Hematopoietic multipotent progenitor cell treated with erythropoietin and hydrocortisone succinate and interleukin-3 and kit ligand, for 8 days (in vitro differentiated cells): ENCODE measurements around the gene MGLL.

Source experiments
- DNase-seq: peaks from one replicate; pipeline ENCODE4 v3.0.0-alpha.2; 2015

MGLL gene

DNA sequence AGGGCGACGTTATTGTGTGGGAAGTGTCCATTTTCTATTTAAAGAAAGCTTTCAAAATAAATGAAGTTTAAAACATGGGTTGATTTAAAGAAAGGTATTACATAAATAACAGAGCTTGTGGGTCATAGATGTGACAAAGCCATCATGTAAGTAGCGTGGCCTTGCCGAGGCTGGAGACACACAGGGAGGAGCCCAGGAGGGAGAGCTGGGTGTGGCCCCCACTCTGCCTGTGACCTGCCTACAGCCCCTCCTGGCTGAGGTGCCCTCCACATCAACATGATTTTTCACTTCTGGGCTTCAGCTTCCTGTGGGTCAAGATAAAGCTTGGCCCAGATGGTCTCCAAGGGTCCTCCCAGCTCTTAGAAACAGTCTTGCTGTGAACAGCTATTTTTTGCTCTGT, 12.5 kb upstream of the MGLL start:
- DNase-seq = no peak

DNA sequence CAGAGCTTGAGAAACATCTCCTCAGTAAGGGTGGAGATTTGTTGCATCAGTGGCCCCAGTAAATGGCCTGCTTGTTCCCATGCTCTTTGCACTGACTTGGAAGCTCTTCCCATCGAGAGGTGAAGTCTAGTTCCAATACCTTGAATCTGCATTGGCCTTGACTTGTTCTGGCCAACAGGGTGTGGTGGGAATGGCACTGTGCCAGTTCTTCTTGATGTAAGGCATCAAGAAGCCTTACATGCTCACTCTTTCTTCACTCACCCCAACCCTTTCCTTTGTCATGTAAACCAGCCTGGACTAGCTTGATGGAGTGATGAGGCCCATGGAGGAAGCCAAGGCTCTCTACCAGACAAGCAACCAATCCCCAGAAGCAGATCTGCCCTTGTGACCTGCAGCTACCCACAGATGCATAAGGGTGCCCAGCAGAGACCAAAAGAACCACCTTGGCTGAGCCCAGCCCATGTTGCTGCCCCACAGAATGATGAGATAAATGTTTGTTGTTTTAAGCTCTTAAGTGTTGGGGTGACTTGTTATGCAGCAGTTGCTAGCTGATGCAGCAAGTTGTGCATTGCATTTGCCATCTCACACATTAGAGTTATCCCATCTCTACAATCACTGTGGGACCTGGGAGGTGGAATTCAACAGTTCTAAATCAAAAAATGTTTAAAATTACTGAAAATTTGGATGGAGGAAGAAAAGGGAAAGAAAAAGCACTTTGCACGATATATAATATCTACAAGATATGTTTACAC, 11.1 kb upstream of the MGLL start:
- DNase-seq = peak; percentile 44

DNA sequence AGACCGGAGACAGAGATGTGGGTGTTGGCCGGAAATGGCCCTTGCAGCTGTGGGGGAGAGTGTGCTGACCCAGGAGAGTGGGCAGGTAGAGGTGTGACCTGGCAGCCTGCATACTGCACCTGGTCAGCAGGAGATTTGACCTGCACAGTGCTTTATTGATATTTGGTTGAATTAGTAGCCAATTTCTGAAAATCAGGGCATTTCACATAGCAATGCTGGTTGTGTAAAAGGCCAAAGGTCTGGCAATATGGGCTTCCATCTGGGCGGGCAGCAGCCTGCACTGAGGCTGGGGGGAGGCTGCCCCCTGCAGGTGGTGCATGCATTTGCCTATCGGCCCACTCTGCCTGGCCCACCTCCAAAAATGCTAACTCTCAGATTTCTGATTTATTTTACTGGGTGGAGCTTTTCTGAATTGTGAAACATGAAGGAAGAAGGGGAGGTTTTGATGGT, 9.4 kb upstream of the MGLL start:
- DNase-seq = peak; percentile 78

DNA sequence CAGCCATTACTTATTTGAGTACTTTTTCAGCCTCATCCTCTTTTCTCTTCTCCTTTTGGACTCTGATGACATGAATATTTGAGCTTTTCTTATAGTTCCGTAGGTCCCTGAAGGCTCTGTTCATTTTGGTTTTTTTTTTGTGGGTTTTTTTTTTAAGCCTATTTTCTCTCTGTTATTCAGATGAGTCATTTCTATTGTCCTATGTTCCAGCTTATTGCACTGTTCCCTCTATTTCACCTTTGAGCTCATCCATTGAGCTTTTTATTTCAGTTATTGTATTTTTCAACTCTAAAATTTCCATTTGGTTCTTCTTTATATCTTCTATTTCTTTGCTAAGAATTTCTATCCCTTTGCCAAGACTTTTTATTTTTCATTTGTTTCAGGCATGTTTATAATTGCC, 7.2 kb upstream of the MGLL start:
- no peak for DNase-seq

DNA sequence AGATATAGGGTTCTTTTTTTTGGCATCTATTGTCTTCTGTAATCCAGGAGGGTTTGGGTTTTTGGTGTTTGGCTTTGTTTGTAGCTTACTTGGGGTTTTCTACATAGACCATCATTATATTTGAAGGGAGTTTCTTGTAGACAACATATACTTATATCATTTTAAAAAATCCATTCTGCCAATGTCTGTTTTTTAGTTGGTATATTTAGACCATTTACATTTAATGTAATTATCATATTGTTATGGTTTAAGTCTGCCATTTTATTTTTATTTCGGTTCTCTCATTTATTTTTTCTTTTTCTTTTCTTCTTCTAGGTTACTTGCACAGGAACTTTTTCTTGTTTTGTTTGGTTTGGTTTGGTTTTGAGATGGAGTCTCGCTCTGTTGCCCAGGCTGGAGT, 5.5 kb upstream of the MGLL start:
- DNase-seq = no peak

DNA sequence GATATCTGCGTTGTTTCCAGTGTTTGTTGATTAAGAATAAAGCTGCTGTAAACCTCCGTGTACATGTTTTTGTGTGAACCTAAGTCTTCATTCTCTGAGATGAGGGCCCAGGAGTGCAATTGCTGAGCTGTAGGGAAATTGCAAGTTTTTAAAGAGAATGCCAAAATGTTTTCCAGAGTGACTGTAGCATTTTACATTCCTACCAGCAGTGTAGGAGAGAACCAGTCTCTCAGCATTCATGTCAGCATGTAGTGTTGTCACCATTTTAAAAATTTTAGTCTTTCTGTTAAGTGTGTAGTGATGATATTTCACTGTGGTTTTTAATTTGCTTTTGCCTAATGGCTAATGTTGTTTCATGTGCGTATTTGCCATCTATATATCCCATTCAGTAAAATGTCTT, 3.4 kb upstream of the MGLL start:
- DNase-seq = no peak

DNA sequence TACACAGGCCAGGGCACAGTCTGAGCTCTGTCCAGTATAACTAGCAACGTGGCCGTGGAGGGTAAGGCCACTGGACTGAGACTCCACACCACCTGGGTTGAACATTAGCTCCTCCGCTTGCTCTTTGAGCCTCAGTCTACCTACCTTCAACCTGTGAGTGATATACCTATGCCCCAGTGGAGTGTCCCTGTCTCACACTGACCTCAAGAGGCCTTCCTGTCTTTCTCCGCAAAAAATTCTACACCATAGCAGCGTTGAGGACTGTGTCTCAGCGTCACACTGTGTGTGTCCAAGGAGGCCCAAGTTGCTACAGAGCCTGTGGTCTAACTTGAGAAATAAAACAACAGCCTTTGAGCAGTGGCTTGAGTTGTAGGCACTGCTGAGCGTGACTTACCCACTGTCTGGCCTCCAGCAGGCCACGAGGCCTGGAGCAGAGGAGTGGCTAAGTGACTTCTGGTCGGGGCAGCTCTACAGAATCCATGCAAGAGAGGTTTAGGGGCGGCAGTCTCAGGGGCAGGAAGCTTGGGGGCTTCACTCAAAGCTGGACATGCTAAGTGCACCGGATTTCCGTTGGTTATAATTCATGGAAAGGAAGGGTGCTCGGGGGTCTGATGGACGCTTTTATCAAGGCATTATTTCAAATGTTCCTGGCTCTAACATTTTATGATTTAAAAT, 2.0 kb upstream of the MGLL start:
- DNase-seq = no peak

DNA sequence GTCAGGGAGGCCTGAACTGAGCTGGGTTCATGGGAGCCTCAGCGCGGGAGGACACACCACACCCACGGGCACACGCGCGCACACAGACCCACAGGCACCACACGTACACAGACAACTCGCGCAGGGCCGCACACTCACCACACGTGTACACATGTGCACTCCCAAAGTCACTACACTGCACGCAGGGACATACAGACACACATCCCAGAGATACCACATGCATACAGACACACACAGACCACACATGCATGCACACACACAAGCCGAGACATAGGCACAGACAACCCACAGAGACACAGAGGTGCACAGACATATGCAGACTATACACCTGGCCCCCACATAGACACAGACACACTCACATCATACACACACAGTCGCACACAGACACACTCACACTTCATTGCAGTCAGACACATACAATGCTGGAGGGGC, 1.1 kb upstream of the MGLL start:
- DNase-seq = no peak

DNA sequence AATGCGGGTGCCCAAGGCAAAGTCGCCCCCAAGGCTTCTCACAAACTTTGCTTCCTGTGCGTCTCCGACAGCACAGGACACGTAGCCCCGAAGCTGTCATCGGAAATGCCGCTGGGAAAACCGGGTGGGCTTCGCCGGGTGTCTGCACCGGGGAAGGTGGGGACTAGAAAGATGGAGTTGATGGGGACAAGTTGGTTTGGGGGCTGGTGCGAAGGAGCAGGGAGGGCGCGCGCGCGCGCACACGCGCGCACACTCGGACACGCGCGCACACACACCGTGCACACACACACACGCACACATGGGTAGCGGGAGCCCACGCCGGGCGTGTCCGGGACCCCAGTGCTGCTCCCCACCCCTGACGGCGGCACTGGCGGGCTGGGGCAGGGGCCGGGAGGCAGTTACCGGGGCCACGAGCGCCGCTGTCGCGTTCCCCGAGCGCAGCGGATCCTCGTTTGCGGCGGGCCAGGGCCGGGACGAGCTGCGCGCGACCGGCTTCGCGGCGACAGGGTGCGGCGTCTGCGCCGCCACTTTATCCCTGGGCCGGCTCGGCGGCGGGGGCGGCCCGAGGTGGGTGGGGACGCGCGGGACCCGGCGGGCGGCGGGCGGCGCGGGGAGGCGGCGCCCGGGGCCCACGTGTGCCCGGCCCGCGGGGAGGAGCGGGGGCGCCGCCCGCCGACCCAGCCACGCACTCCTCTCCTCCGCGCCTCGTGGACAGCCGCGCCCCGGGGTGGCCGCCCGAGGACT, 539 bp upstream of the MGLL start:
- DNase-seq = peak; percentile 48

DNA sequence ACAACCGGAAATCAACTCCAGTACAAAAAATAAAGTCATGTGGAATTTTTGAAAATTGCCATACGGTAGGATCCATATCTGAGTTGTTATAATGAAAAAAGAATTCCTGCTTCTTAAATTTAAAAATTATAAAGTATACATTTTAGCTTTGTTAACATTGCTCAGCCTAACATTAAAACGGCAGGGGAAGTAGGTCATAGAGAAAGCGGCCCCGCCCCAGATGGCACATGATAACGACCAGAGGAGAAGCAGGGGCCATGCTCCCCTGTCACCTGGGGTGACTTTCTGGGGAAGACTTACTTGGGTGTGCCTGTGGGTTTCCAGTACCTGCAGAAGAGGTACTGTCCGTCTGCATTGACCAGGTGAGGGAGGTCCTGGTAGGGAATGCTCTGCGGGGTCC, 921 bp downstream of the MGLL start:
- peak; percentile 70 for DNase-seq

DNA sequence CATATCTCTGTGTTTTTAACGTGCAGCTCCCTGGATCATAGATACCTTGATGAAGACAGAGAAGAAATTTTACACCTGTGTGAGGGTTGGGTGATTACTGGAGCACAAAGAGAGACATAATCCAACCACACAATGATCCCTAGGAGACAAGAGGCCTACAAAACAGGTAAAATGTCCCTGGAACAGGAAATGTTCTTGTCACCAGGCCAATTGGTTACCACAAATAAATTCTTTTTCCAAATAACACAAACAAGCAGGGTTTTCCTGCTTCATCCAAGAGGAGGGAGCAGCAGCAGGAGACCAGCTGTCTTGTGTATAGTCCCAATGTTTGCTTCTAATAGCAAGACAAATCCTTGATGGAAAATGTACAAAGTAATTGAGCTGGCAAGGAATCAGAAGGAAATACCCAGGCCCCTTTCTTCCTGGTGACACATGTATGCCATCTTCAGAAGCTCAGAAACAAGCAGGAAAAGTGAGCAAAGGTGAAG, 1.4 kb downstream of the MGLL start:
- DNase-seq = peak; percentile 17

DNA sequence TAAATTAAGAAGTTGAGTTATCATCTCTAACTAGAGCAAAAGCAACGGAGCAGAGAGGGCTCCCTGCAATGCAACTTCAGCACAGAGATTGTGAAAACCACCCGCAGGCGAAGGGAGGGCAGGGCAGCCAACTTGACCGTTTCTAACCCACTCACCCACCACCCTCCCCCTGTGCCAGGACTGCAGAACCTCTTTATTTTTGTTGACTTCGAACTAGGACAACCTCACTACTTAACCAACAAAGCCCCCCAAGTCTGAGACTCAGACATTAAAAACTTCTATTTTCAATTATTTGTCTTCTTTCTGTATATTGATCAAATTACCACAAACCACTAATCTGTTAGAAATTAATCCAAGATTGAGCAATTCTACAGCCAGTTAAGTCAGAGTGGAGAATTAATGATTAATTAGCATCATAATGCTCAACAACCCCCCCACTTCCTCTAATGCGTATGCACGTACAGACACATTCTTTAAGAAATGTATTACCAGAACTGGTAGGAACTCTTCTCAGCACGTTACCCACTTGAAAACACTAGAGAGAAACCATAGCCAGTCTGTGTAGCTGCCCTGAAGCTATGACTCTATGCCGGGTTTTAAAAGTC, 2.0 kb downstream of the MGLL start:
- peak; percentile 50 for DNase-seq

DNA sequence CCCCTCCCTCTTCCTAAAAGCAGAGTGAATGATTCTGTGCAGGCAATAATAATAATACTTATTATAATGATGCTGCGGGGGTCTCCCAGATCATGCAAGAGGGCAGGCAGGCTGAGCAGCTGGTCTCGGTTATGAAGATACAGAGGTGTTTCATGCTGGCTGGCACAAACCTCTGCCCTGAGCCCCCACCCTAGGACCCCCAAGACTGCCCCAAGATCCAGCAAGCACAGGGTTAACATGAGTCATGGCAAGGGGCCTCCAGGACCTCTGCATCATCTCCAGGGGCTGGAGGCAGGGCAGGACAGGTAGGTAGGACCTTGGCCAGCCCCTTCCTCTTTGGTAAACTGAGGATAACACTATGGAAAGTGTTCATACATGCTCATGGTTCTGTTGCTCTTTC, 2.7 kb downstream of the MGLL start:
- DNase-seq = no peak

DNA sequence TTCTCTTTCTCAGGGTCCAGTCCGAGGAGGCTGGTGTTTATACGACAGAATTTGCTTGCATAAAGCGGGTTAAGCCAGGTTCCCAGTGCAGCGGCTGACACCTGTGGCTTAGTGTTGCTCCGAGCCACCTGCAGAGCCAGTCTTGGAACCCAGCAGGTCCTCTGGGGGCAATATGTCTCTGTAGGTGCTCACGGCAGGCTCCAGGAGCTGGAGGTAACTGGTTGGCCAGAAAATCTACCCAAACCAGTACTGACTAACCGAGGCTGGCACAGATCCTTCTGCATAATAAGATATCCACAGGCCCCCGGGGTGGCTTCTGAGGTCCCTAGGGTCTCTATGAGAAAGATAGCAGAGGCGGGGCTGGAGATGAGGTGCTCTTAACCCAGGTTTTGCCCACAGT, 3.2 kb downstream of the MGLL start:
- DNase-seq = no peak

DNA sequence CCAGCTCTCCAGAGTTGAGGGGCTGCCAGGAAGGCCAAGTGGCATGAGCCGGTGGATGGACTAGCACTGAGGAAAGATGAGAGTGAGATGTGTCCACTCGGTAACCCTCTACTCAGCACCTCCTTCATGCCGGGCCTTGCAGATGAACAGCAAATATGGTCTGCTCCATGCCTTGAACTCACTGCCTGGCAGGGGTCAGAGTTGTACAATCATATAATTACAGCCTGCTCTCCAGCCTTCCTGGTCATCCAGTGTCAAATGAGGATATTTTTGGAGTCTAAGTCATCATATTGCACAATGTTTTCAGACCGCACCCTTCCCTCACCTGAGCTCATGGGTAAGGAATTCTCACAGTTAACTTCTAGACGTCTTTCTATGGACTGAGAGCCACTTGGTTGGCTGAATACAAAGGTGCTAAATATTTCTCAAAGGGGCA, 4.9 kb downstream of the MGLL start:
- DNase-seq = no peak

DNA sequence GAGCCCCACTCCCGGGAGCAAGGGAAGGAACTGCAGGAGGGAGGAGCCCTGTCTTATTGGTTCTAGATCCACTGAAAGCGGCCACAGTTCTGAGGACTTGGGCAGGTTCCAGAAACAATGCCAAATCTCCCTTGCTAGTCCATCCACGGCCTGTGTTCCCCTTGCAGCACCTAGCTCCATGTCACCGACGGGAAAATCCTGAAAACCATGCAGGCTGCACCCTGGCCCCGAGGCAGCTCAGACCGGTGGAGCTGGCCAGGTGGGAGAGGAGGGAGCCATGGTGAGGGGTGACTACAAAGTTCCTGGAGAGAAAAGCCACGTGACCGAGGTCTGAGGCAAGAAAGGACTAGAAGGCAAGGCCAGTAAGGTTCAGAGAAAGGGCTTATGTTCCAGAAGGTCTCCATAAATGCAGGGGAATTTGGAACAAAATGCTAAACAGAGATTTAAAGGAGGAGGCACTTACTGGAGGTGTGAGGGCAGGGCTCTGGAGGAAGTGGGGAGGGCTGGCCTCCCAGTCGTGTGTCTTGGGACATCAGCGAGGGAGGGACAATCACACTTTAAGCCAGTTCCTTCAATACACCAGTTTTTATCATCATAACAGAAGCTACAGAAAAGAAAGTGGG, 5.4 kb downstream of the MGLL start:
- no peak for DNase-seq

DNA sequence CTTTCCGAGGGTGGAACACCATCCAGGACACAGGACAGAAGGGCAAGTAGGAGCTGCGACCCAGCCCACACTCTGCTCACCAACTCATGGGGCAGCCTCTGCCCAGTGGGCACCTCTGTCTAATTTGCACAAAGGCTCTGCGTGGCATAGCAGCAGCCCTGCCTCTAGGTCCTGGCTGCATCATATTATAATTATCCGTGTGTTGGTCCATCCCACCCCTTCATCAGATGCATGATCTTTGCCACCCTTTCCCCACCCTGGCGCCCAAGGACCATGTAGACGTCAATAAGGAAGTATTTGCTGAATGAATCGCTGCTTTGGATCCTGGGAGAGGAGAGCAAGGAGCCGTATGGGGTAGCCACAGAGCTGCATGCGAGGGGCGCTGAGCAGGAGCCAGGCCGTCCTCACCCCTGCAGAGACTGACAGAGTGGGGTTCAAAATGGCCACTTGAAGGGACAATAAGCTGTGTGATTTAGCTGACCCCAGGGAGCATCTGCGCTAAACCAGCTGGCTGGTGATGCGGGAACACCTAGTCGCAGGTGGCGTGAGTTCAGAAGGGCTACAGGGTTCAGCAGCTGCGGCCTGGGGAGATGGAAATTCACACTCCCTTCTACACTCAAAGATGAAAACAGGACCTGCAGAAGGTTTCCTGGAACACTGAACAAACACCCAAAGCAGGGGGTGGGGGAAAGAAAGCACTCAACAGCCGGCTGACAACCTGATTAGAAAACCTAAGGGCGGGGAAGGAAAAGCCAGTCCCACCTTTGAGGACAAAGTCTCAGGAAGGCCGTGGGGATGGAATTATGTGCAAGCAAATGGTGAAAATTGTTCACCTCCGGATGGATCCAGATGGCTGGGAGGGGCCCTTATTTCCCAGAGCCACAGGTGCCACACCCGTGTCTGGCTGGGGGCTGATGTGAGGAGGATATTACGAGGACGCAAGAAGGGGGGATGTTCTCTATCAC, 6.4 kb downstream of the MGLL start:
- DNase-seq = peak; percentile 70

DNA sequence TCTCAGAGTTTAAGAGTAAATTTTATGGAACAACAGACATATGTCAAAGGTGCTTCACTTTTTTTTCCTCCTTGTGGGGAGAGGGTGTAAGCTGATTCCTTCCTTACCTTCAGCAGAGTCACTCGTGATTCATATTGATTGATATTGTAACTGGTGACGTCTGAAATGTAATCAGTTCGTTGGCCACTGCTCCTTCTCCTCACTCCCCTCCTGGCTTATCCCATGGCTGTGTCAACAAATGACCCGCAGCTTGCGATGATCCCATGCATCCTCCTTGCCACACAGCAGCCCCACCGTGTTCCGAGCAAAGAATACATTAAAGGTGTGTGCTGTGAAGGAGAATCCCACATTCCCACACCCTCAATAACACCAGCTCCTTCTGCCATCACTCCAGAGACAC, 7.3 kb downstream of the MGLL start:
- no peak for DNase-seq

DNA sequence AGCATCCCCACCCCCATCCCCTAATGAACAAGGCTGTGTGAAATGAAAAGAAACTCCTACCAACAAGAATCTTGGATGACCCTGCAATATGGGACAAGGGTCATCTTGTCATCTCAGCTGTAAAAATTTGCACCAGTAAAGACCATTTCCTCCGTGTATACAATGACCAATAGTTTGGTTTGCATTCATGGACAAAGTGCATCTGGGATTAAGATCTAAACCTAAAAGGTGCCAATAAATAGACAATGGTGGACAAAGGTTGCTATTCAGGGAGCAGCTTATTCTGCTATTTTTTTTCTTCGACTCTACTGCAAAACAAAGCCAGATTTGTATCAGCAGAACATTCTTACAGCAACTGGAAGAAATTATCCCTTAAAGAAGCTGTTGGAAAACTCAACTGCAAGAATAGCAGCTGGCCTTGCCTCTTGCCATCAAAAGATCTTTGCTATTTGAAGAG, 8.0 kb downstream of the MGLL start:
- DNase-seq = no peak

DNA sequence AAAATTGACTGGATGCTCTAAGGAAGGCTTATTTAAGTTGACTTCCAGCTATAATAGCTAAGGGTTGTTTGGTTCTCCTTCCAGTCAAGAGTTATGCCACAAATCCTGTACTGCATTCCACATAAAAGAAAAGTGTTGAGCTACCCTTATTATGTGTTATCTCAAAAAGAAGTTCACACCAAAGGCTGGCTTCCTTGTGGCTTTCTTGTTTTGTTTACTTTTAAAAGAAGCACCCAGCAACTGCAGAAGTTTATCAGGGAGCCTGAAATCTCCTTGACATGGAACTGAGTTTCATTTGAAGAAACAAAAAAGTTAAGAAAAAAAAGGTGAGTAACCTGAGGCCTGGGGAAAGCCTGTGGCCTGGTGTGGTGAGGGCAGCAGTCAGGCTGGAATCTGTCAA, 10.2 kb downstream of the MGLL start:
- DNase-seq = no peak

DNA sequence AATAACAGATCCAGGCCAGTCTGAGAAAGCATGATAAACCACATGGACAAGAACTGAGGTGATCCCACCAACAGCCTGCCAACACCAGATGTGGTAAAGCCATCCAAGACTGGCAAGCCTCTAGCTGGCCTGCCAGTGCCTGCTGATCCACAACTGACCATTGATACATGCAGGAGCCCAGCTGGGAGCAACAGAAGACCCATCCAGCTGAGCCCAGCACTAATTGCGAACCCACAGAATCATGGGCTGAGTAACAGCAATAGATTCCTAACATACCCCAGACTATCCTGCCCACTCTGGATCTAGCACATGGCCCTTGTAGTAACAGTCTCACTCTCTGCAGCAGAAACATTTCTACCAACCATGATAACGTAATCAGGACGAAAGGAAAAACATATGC, 10.6 kb downstream of the MGLL start:
- no peak for DNase-seq

DNA sequence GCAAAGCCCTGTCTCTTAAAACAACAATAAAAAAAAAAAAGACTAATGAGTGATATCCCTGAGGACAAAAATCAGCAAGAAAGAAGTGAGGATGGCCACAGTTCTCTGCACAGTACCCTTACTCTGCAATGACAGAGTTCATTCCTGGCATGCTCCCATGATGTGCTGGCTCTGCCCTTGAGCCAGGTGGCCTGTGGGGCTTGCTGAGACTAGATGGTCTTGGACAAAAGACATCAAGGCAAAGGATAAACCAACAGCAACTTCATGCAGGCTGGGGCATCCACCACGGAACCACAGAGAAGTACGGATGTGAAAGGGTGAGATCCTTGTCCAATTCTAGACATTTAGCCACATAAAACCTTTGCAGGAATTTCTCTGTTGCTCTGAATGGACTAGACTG, 12.7 kb downstream of the MGLL start:
- no peak for DNase-seq
